Coronary artery (tissue), 2 donors: ENCODE measurements around the gene HECTD4.

Experiments
- DNase-seq: peaks from one replicate; pipeline ENCODE4 v3.0.0-alpha.2; 2017; ENCODE audit warnings: low spot score
- H3K27ac ChIP-seq, 2 donors: fragments of 200-600 bp; sonication (generic); one replicate each; pipeline ENCODE4 v1.5.1; 2016 to 2019
- H3K4me3 ChIP-seq: fragments of 200-600 bp; sonication (generic); 2 replicates; pipeline ENCODE4 v1.5.1; 2016; ENCODE audit warnings: mild to moderate bottlenecking, moderate library complexity
- TF ChIP-seq, protein P1 (sequence below): fragments of 200-600 bp; sonication (generic); IDR thresholded peaks from one replicate; pipeline ENCODE4 v1.5.1; 2019; ENCODE audit warnings: antibody characterized with exemption

The HECTD4 gene

DNA sequence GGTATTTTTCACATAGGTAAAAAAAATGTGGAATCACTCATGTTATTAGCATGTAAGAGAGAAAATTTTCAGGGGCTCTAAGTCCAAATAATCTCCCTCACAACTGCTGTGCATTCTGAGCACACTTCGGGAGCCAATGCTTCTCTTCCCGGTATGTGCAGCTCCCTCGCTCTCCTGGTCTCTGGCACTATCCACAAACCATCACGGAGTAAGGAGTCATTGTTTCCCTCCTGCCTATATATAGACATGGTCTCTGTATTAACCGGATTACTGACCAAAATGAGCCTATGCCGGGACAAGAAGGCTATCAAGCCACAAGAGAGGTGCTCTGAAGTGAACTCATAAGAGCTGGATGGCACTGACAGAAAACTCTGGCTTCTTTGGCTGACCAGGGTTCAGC is 13.4 kb downstream of the HECTD4 start:
- TF ChIP-seq, protein P1, sequence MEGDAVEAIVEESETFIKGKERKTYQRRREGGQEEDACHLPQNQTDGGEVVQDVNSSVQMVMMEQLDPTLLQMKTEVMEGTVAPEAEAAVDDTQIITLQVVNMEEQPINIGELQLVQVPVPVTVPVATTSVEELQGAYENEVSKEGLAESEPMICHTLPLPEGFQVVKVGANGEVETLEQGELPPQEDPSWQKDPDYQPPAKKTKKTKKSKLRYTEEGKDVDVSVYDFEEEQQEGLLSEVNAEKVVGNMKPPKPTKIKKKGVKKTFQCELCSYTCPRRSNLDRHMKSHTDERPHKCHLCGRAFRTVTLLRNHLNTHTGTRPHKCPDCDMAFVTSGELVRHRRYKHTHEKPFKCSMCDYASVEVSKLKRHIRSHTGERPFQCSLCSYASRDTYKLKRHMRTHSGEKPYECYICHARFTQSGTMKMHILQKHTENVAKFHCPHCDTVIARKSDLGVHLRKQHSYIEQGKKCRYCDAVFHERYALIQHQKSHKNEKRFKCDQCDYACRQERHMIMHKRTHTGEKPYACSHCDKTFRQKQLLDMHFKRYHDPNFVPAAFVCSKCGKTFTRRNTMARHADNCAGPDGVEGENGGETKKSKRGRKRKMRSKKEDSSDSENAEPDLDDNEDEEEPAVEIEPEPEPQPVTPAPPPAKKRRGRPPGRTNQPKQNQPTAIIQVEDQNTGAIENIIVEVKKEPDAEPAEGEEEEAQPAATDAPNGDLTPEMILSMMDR: no peak
- Histone ChIP-seq H3K27ac (no peak overlapping the region), H3K4me3 (no peak overlapping the region)
- no peak for DNase-seq

DNA sequence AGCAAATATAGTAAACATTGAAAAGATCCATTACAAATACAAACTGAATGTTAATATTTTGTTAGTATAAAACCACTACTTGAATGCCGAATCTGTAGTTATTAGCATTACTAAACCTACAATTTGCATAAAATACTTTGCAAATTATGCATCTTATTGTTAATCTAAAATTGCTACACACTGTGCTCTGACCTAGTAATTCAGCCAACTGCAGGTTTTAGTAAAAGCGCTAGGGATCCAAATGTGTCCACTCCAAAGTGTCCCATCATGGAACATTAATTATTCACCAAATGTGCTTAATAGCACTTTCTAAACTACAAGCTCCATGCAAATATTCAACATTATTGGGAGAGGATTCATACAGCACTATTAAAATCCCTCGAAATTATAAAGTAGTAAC is 14.3 kb downstream of the HECTD4 start:
- H3K27ac ChIP-seq: no peak overlapping the region
- H3K4me3 ChIP-seq: no peak overlapping the region
- TF ChIP-seq, protein P1: no peak
- DNase-seq: no peak

DNA sequence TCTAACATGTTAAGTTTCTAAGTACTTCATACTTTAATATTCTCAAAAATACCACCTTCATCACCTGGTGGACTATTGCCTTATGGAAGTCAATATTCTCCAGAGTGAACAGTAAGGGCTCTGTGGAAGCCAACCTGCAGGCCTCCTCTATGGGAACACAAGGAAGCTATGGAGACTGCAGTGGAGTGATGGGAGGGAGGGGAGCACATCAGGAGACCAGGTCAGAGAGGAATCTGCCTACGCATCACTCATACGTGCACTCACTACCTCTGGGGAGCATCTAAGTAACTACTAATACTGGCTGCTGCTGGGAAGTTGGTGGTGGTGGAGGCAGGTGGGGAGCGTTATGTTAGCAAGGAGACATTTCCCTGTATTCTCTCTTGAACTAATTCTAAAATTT is 19.9 kb downstream of the HECTD4 start:
- TF ChIP-seq, protein P1: no peak
- Histone ChIP-seq H3K4me3 (no peak overlapping the region), H3K27ac (no peak overlapping the region)
- no peak for DNase-seq

DNA sequence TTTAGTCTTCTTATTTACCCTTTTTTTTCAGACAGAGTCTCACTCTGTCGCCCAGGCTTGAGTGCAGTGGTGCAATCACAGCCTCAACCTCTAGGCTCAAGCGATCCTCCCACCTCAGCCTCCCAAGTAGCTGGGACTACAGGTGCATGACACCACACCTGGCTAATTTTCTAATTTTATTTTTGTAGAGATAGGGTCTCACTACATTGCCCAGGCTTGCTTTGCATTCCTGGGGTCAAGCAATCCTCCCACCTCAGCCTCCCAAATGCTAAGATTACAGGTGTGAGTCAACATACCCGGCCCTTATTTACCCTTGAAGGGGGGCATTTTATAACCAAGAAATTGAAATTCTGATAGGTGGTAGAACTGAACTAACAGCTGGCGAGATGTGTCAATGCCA is 21.0 kb downstream of the HECTD4 start:
- Histone ChIP-seq H3K4me3 (no peak overlapping the region), H3K27ac (no peak overlapping the region)
- DNase-seq: no peak
- TF ChIP-seq, protein P1: no peak

DNA sequence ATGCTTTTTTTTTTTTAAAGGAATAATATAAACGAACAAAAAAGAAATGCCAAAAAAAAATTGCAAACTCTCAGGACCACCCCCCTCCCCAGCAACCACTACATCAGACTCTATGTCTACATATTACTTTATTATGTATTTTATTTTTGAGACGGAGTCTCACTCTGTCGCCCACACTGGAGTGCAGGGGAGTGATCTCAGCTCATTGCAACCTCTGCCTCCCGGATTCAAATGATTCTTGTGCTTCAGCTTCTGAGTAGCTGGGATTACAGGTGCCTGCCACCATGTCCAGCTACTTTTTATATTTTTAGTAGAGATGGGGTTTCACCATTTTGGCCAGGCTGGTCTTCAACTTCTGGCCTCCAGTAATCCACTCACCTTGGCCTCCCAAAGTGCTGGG is 22.9 kb downstream of the HECTD4 start:
- Histone ChIP-seq H3K4me3 (no peak overlapping the region), H3K27ac (no peak overlapping the region)
- no peak for DNase-seq
- TF ChIP-seq, protein P1: no peak

DNA sequence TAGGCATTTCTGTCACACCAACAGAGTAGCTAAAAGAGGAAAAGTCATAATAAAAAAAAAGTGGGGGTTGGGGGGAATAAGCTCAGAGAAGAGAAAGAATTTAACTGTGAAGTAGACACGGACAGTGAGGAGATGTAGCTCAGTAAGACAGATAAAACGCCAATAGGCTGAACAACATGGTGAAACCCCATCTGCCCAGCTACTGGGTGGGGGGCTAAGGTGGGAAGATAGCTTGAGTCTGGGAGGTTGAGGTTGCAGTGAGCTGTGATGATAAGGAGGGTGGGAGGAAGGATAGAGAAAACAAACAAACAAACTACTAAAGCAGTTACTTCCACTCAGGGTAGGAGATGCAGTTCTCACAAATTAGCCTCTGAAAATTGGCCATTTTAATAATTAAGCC is 25.0 kb downstream of the HECTD4 start:
- DNase-seq: no peak
- Histone ChIP-seq H3K4me3 (no peak overlapping the region), H3K27ac (no peak overlapping the region)
- TF ChIP-seq, protein P1: no peak

DNA sequence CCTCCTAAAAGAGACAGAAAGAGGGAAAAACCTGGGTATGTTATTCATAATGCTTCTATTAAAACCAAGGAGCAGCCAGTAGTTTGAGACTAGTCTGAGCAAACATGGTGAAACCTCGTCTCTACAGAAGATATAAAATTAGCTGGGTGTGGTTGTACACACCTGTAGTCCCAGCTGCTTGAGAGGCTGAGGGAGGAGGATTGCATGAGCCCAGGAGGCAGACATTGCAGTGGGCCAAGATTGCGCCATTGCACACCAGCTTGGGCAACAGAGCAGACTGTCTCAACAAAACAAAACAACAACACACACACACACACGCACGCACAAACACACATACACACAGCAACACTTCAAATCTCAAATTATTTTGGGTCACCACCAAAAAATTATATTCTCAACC is 27.8 kb downstream of the HECTD4 start:
- DNase-seq: no peak
- TF ChIP-seq, protein P1: no peak
- Histone ChIP-seq H3K27ac (no peak overlapping the region), H3K4me3 (no peak overlapping the region)
